IMR-90 (cell line): ENCODE measurements around the gene KNL1.

Source experiments
- CEBPB ChIP-seq: IDR thresholded peaks from 2 replicates; pipeline ENCODE4 v1.6.1; 2012; ENCODE audit warnings: low read depth, low read length, improper control_type of control experiment
- POLR2A ChIP-seq: IDR thresholded peaks from 2 replicates; pipeline ENCODE4 v1.6.1; 2012; ENCODE audit warnings: mild to moderate bottlenecking, low read depth, low read length
- RAD21 ChIP-seq: IDR thresholded peaks from 2 replicates; pipeline ENCODE4 v1.6.1; 2012; ENCODE audit warnings: low read length, improper control_type of control experiment
- RFX5 ChIP-seq: IDR thresholded peaks from 2 replicates; pipeline ENCODE4 v1.8.0; 2012; ENCODE audit warnings: low read depth, mild to moderate bottlenecking, low read length, moderate library complexity
- TF ChIP-seq, protein P1 (sequence below): conservative IDR thresholded peaks from 2 replicates; pipeline ENCODE4 v1.5.1; 2012; ENCODE audit warnings: mild to moderate bottlenecking, low read depth, low read length, improper control_type of control experiment
- TF ChIP-seq, protein P2 (sequence below): fragments of 150-350 bp; IDR thresholded peaks from 2 replicates; pipeline ENCODE4 v1.6.1; 2017; ENCODE audit warnings: mild to moderate bottlenecking, antibody characterized with exemption, low read length, low read depth

DNA sequence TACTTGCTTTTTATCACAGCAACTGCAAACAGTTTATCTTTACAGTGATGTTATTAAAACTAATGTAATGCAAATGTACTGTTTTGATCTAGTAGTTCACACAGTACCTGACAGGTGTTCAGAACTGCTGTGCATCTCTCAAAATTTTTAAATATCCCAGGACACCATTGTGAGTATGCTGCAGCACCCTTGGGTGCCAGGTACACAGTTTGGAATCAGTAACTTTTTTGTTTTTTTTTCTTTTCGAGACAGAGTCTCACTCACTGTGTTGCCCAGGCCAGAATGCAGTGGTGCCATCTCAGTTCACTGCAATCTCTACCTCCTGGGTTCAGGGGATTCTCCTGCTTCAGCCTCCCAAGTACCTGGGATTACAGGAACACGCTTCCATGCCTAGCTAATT, 3.0 kb downstream of the KNL1 start:
- TF ChIP-seq, protein P1, sequence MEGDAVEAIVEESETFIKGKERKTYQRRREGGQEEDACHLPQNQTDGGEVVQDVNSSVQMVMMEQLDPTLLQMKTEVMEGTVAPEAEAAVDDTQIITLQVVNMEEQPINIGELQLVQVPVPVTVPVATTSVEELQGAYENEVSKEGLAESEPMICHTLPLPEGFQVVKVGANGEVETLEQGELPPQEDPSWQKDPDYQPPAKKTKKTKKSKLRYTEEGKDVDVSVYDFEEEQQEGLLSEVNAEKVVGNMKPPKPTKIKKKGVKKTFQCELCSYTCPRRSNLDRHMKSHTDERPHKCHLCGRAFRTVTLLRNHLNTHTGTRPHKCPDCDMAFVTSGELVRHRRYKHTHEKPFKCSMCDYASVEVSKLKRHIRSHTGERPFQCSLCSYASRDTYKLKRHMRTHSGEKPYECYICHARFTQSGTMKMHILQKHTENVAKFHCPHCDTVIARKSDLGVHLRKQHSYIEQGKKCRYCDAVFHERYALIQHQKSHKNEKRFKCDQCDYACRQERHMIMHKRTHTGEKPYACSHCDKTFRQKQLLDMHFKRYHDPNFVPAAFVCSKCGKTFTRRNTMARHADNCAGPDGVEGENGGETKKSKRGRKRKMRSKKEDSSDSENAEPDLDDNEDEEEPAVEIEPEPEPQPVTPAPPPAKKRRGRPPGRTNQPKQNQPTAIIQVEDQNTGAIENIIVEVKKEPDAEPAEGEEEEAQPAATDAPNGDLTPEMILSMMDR, result no peak
- TF ChIP-seq RFX5 (no peak), RAD21 (no peak), CEBPB (no peak), POLR2A (no peak)
- TF ChIP-seq, protein P2, sequence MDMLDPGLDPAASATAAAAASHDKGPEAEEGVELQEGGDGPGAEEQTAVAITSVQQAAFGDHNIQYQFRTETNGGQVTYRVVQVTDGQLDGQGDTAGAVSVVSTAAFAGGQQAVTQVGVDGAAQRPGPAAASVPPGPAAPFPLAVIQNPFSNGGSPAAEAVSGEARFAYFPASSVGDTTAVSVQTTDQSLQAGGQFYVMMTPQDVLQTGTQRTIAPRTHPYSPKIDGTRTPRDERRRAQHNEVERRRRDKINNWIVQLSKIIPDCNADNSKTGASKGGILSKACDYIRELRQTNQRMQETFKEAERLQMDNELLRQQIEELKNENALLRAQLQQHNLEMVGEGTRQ, result no peak
